Ovary (tissue), 9 donors: ENCODE data around the gene GDF10. TPM values are rescaled to one million over a fixed set of nuclear protein-coding genes. Genes with fewer than 3 reads are reported as not detected.

Experiments used
- DNase-seq, 5 donors: peaks; one replicate each; pipeline ENCODE4 v3.0.0-alpha.2; 2019 to 2020
- H3K27ac ChIP-seq, 2 donors: fragments of 200-600 bp; one replicate each; pipeline versions ENCODE4 v1.5.1 to v1.8.0; 2019 to 2022
- H3K27me3 ChIP-seq: fragments of 200-600 bp; one replicate; pipeline ENCODE4 v1.8.0; 2022
- H3K36me3 ChIP-seq: fragments of 200-600 bp; sonication (generic); one replicate; pipeline ENCODE4 v1.5.1; 2019
- H3K4me1 ChIP-seq: one replicate; pipeline ENCODE4 v1.8.1; 2013; ENCODE audit warnings: mild to moderate bottlenecking, moderate library complexity; ENCODE audit not compliant: insufficient read depth
- H3K4me3 ChIP-seq: fragments of 200-600 bp; sonication (generic); one replicate; pipeline ENCODE4 v1.5.1; 2017
- H3K9me3 ChIP-seq, 2 donors: fragments of 200-600 bp in 1 of 2; sonication (generic) in 1 of 2; one replicate each; pipeline versions ENCODE4 v1.5.1 to v1.8.1; 2013 to 2019; ENCODE audit warnings: mild to moderate bottlenecking in 1 of 2, moderate library complexity in 1 of 2
- CTCF ChIP-seq, 3 donors: fragments of 450-650 bp in 2 of 3; fragments of 200-600 bp in 1 of 3; IDR thresholded peaks; one replicate each; pipeline versions ENCODE4 v1.5.1 to v1.8.0; 2016 to 2022; ENCODE audit warnings: antibody characterized with exemption in 3 of 3, mild to moderate bottlenecking in 1 of 3
- EP300 ChIP-seq: sonication (generic); formaldehyde crosslinking; IDR thresholded peaks from one replicate; pipeline ENCODE4 v1.6.1; 2017; ENCODE audit warnings: antibody characterized with exemption
- POLR2A ChIP-seq: fragments of 450-650 bp; IDR thresholded peaks from one replicate; pipeline ENCODE4 v1.6.1; 2017; ENCODE audit warnings: antibody characterized with exemption, mild to moderate bottlenecking, moderate library complexity
- WGBS, 3 donors: extraction: QIAGEN DNeasy Blood & Tissue Kit in 1 of 3; methylation state at CpG; one replicate each; pipeline versions ENCODE4 v1.1.5 to v1.1.7; 2013 to 2017; 5-methylcytosine and 5-hydroxymethylcytosine counted together
- intact Hi-C, 4 donors: fragments of 100-400 bp; cut with DNase I; formaldehyde crosslinking; loops; one replicate each; pipeline versions ENCODE4 v1.11.0 to v1.15.1; 2022 to 2023
- polyA plus RNA-seq, 2 donors: library from polyadenylated mRNA; stranded (reverse); fragments of 200-250 nt in 1 of 2; fragments of 350-450 nt in 1 of 2; fragmentation: Illumina TruSeq in 1 of 2; extraction: RNeasy Lipid Tissue Mini Kit (QIAGEN cat#74804) in 1 of 2; gene quantifications; one replicate each; pipeline ENCODE4 v1.2.3, GENCODE V29; 2013 to 2014
- total RNA-seq, 7 donors: library from RNA; depleted of rRNA in 2 of 7; stranded (reverse); fragments of >200 nt in 2 of 7; fragmentation: NEBNext Ultra II Directional in 3 of 7; extraction: Animal tissue kit (Norgen Biotek cat#: 25700) in 3 of 7; gene quantifications; one replicate each; pipeline versions ENCODE4 v1.1.0 to v1.2.4, GENCODE V29; 2016 to 2023
- donor health status: DM: no; HTN: no; CAD: no; lungs with moderate emphysema.
- donor health status: DM: no; HTN: no; CAD: no.
- donor health status: Bipolar disorder and iron deficiency.
- donor health status: DM: yes; HTN: yes; CAD: no.
- donor health status: DM: no; HTN: no; CAD: no.
- donor health status: DM: yes; HTN: yes; CAD: no.

Gene GDF10
- total and polyA plus RNA-seq, 9 donors = 0.12 to 1.2 (median 0.53) TPM; not detected in 3

DNA sequence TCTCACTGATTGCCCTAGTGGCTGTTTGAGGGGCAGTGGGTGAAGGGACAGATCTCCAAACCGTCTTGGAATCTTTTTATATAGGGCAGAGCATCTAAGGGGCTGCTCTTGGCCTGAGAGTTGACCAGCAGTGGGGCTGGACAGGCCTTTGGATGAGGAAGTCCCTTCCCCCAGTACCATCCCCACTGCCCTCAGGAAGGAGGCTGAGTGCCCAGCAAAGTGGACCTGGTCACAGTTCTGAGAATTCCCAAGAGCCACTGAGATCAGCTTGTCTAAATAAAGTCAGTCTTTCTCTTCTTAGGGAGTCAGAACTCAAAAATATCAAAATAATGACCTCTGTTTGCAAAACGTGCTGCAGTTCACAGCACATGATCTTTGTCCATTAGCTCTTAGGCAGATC lies 5.6 kb downstream of the GDF10 start:
- Histone ChIP-seq H3K27me3 (no peaks in the 10 kb centered on the region), H3K9me3 (no peaks in the 10 kb centered on the region), H3K4me1 (peaks cover 2% of the 10 kb centered on the region), H3K36me3 (no peaks in the 10 kb centered on the region), H3K27ac (no peak overlapping the region), H3K4me3 (no peak overlapping the region)
- intact Hi-C loops = no loop called here
- no peak for TF ChIP-seq POLR2A
- no peak for TF ChIP-seq CTCF (IDR thresholded peaks at IDR 0.05)
- no peak for TF ChIP-seq EP300
- WGBS, 3 donors = 46 to 57% (median 51%) methylated on average over 2 of the region's 2 CpGs
- no peak for DNase-seq

DNA sequence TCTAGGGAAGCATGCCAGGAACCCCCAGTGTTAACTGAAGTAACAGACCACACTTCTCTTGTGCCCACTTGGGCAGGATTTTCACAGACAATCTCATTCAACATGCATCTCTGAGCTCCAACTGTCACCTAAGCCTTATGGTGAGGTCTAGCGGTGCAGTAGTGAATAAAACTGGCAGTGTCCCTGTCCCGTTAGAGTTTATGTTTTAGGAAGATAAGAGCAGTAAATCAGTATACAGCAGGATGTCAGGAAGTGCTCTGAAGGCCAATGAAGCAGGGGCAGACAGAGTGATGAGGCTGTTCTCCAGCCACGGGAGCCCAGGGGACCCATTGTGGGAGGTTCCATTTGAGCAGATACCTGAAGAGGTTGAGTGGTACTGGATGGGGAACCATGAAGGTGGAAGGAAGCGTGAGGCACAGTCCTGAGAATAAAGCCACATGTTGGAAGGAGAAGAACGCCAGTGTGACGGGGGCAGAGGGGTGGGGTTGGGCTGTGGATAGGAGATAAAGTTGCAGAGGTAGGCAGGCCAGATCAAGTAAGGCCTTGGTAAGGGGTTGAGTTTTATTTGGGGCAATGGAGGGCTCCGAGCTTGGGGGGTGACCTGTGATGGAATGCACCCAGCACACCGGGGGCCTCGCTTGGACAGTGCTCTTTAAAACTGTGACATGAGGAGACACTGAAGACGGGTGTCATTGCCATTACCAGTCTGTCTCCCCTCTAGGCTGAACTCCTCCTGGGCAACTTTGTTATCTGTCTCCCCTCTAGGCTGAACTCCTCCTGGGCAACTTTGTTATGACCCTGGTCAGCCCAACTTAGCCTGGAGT lies 6.6 kb downstream of the GDF10 start:
- Histone ChIP-seq H3K27me3 (no peaks in the 10 kb centered on the region), H3K4me1 (no peaks in the 10 kb centered on the region), H3K9me3 (no peaks in the 10 kb centered on the region), H3K27ac (no peak overlapping the region), H3K36me3 (no peaks in the 10 kb centered on the region), H3K4me3 (no peak overlapping the region)
- no peak for DNase-seq
- WGBS, 3 donors = 71 to 78% (median 76%) methylated on average over 10 of the region's 10 CpGs
- TF ChIP-seq CTCF (IDR thresholded peaks at IDR 0.05) (no peak), EP300 (no peak), POLR2A (no peak)
- intact Hi-C loops = no loop called here

- no peak overlapping the region for H3K27ac ChIP-seq
- DNase-seq = no peak
- H3K4me3 ChIP-seq = no peak overlapping the region
- no peak for TF ChIP-seq POLR2A
- TF ChIP-seq EP300 = no peak
- no peak for TF ChIP-seq CTCF (IDR thresholded peaks at IDR 0.05)
- no peaks in the 10 kb centered on the region for H3K27me3 ChIP-seq
- WGBS, 3 donors = 79 to 96% (median 86%) methylated on average over 3 of the region's 3 CpGs
- H3K9me3 ChIP-seq = no peaks in the 10 kb centered on the region
- no peaks in the 10 kb centered on the region for H3K36me3 ChIP-seq
- intact Hi-C loops = no loop called here
- no peaks in the 10 kb centered on the region for H3K4me1 ChIP-seq
These were observed 7.4 kb downstream of the GDF10 start for GRCh38 chr10:47307381-47307780.

- 65 to 79% (median 78%) methylated on average over 9 of the region's 9 CpGs for WGBS, 3 donors
These were observed 8.8 kb downstream of the GDF10 start for GRCh38 chr10:47308775-47309174.

More at GRCh38 chr10:47308775-47309174, 8.8 kb downstream of the GDF10 start:
- DNase-seq = no peak
- H3K4me1 ChIP-seq = no peaks in the 10 kb centered on the region
- H3K9me3 ChIP-seq = no peaks in the 10 kb centered on the region
- no peak overlapping the region for H3K27ac ChIP-seq
- no peak overlapping the region for H3K4me3 ChIP-seq
- no peaks in the 10 kb centered on the region for H3K36me3 ChIP-seq
- no peaks in the 10 kb centered on the region for H3K27me3 ChIP-seq
- intact Hi-C loops = no loop called here
- no peak for TF ChIP-seq EP300
